Activated gamma-delta T cell treated with Interleukin-2 at 50 U/mL for 16 hours (primary cell): ENCODE measurements around the gene NDRG3.
"Not testable (repeated sequence)": the region's sequence is repeated elsewhere in the genome, so short reads cannot be mapped to it uniquely, and the experiment has no call there.

Experiments
- DNase-seq: peaks from one replicate; pipeline ENCODE4 v3.0.0-alpha.2; 2020

NDRG3 gene

GRCh38 chr20:36638876-36639400, 107.0 kb downstream of the NDRG3 start:
- DNase-seq = not testable (repeated sequence)

GRCh38 chr20:36634342-36634741, 111.5 kb downstream of the NDRG3 start:
- no peak for DNase-seq

- no peak for DNase-seq
Observed at GRCh38 chr20:36633285-36633772, 112.6 kb downstream of the NDRG3 start.

- DNase-seq = no peak
Observed at GRCh38 chr20:36632487-36633284, 113.2 kb downstream of the NDRG3 start.

GRCh38 chr20:36632147-36632486, 113.8 kb downstream of the NDRG3 start:
- DNase-seq = no peak

- no peak for DNase-seq
Observed at GRCh38 chr20:36631646-36632045, 114.2 kb downstream of the NDRG3 start.

- peak; percentile 56 for DNase-seq
Observed at GRCh38 chr20:36629719-36630681, 115.9 kb downstream of the NDRG3 start.

- peak; percentile 42 for DNase-seq
Observed at GRCh38 chr20:36628076-36628475, 117.8 kb downstream of the NDRG3 start.

- no peak for DNase-seq
Observed at GRCh38 chr20:36624944-36625324, 121.0 kb downstream of the NDRG3 start.

- no peak for DNase-seq
Observed at GRCh38 chr20:36624068-36624943, 121.6 kb downstream of the NDRG3 start.

GRCh38 chr20:36623444-36623843, 122.4 kb downstream of the NDRG3 start:
- no peak for DNase-seq

- DNase-seq = no peak
Observed at GRCh38 chr20:36620917-36621316, 125.0 kb downstream of the NDRG3 start.

GRCh38 chr20:36614781-36615557, 130.9 kb downstream of the NDRG3 start:
- no peak for DNase-seq

- DNase-seq = no peak
Observed at GRCh38 chr20:36613974-36614373, 131.9 kb downstream of the NDRG3 start.

- no peak for DNase-seq
Observed at GRCh38 chr20:36611625-36612024, 134.3 kb downstream of the NDRG3 start.

- not testable (repeated sequence) for DNase-seq
Observed at GRCh38 chr20:36608388-36608728, 137.5 kb downstream of the NDRG3 start.

GRCh38 chr20:36607586-36608387, 138.1 kb downstream of the NDRG3 start:
- DNase-seq = no peak

GRCh38 chr20:36606158-36607066, 139.5 kb downstream of the NDRG3 start:
- DNase-seq = no peak

- DNase-seq = peak; percentile 99
Observed at GRCh38 chr20:36605399-36606157, 140.3 kb downstream of the NDRG3 start, which contains the start of gene RAB5IF. TSS of gene RAB5IF (plus strand) at chr20:36605779. CDS start at chr20:36605952, 173 bp downstream.
